ENCODE data around the gene SLC41A3.

SLC41A3 gene

GRCh38 chr3:126087552-126088175 lies 3.7 kb upstream of the SLC41A3 start:
- H3K9me3 ChIP-seq (ENCODE audit: insufficient read depth, low read depth, low read length), result peaks cover 9% of the 10 kb centered on the region; the same call in 1 of the 2 replicates
- H3K79me2 ChIP-seq (ENCODE audit: insufficient read depth, low read length), result peaks cover 8% of the 10 kb centered on the region
- H3K4me3 ChIP-seq (ENCODE audit: low read length, poor library complexity, severe bottlenecking), result no peak overlapping the region
- H2AFZ ChIP-seq (ENCODE audit: low read length), result no peak overlapping the region
- no peaks in the 10 kb centered on the region for H4K20me1 ChIP-seq (ENCODE audit: insufficient read depth, low read length, poor library complexity, severe bottlenecking)
- H3K4me1 ChIP-seq (ENCODE audit: insufficient read depth, low read length, poor library complexity, severe bottlenecking), result peaks cover 8% of the 10 kb centered on the region
- no peaks in the 10 kb centered on the region for H3K9me2 ChIP-seq (replicated peaks; ENCODE audit: low read depth, low read length)
- TF ChIP-seq EZH2phosphoT487 (IDR thresholded peaks at IDR 0.05; ENCODE audit: borderline replicate concordance) (no peak), CTCF (conservative IDR thresholded peaks at IDR 0.05; ENCODE audit: low read length) (no peak)
- peaks cover 7% of the 10 kb centered on the region for H3K27me3 ChIP-seq (ENCODE audit: insufficient read depth, low read length, poor library complexity, severe bottlenecking)
- H3F3A ChIP-seq (ENCODE audit: low read depth), result no peaks in the 10 kb centered on the region
- no peaks in the 10 kb centered on the region for H3K36me3 ChIP-seq (ENCODE audit: insufficient read depth, low read length)
- no peak overlapping the region for H3K9ac ChIP-seq (ENCODE audit: low read depth, low read length, poor library complexity, severe bottlenecking)
- H3K4me2 ChIP-seq (ENCODE audit: low read depth, low read length, poor library complexity, severe bottlenecking), result no peak overlapping the region

- no peak overlapping the region for H3K4me3 ChIP-seq (ENCODE audit: low read length, poor library complexity, severe bottlenecking)
- H3K9me3 ChIP-seq (ENCODE audit: insufficient read depth, low read depth, low read length), result peaks cover 9% of the 10 kb centered on the region; the same call in 1 of the 2 replicates
- no peaks in the 10 kb centered on the region for H3K9me2 ChIP-seq (replicated peaks; ENCODE audit: low read depth, low read length)
- peaks cover 7% of the 10 kb centered on the region for H3K27me3 ChIP-seq (ENCODE audit: insufficient read depth, low read length, poor library complexity, severe bottlenecking)
- TF ChIP-seq EZH2phosphoT487 (IDR thresholded peaks at IDR 0.05; ENCODE audit: borderline replicate concordance) (no peak), CTCF (conservative IDR thresholded peaks at IDR 0.05; ENCODE audit: low read length) (no peak)
- H3K79me2 ChIP-seq (ENCODE audit: insufficient read depth, low read length), result peaks cover 8% of the 10 kb centered on the region
- peaks cover 13% of the 10 kb centered on the region for H3K4me1 ChIP-seq (ENCODE audit: insufficient read depth, low read length, poor library complexity, severe bottlenecking)
- H3F3A ChIP-seq (ENCODE audit: low read depth), result no peaks in the 10 kb centered on the region
- no peak overlapping the region for H3K9ac ChIP-seq (ENCODE audit: low read depth, low read length, poor library complexity, severe bottlenecking)
- no peak overlapping the region for H2AFZ ChIP-seq (ENCODE audit: low read length)
- no peaks in the 10 kb centered on the region for H3K36me3 ChIP-seq (ENCODE audit: insufficient read depth, low read length)
- no peaks in the 10 kb centered on the region for H4K20me1 ChIP-seq (ENCODE audit: insufficient read depth, low read length, poor library complexity, severe bottlenecking)
- no peak overlapping the region for H3K4me2 ChIP-seq (ENCODE audit: low read depth, low read length, poor library complexity, severe bottlenecking)
Observed at GRCh38 chr3:126085841-126086240, 1.9 kb upstream of the SLC41A3 start.

GRCh38 chr3:126085276-126085675 lies 1.4 kb upstream of the SLC41A3 start:
- Histone ChIP-seq H3K79me2 (ENCODE audit: insufficient read depth, low read length) (peaks cover 8% of the 10 kb centered on the region), H3K9ac (ENCODE audit: low read depth, low read length, poor library complexity, severe bottlenecking) (no peak overlapping the region), H3K4me2 (ENCODE audit: low read depth, low read length, poor library complexity, severe bottlenecking) (peak overlapping the region; percentile 90), H3K36me3 (ENCODE audit: insufficient read depth, low read length) (no peaks in the 10 kb centered on the region), H3K9me2 (replicated peaks; ENCODE audit: low read depth, low read length) (no peaks in the 10 kb centered on the region), H3K27me3 (ENCODE audit: insufficient read depth, low read length, poor library complexity, severe bottlenecking) (peaks cover 7% of the 10 kb centered on the region), H3K4me1 (ENCODE audit: insufficient read depth, low read length, poor library complexity, severe bottlenecking) (peaks cover 13% of the 10 kb centered on the region), H2AFZ (ENCODE audit: low read length) (no peak overlapping the region), H3K9me3 (ENCODE audit: insufficient read depth, low read depth, low read length) (peaks cover 9% of the 10 kb centered on the region; the same call in 1 of the 2 replicates), H4K20me1 (ENCODE audit: insufficient read depth, low read length, poor library complexity, severe bottlenecking) (no peaks in the 10 kb centered on the region), H3F3A (ENCODE audit: low read depth) (no peaks in the 10 kb centered on the region), H3K4me3 (ENCODE audit: low read length, poor library complexity, severe bottlenecking) (no peak overlapping the region)
- TF ChIP-seq CTCF (conservative IDR thresholded peaks at IDR 0.05; ENCODE audit: low read length), result no peak
- TF ChIP-seq EZH2phosphoT487 (IDR thresholded peaks at IDR 0.05; ENCODE audit: borderline replicate concordance), result no peak

All from Loucy (cell line).